Uterus (tissue), 4 donors: ENCODE measurements around the gene C15orf39. TPM values are rescaled to one million over a fixed set of nuclear protein-coding genes. Genes with fewer than 3 reads are reported as not detected.

Source experiments
- DNase-seq, 2 donors: peaks; one replicate each; pipeline ENCODE4 v3.0.0-alpha.2; 2019 to 2020
- H3K27ac ChIP-seq, 2 donors: fragments of 200-600 bp; sonication (generic); 1 replicate in 1 of 2; 2 replicates in 1 of 2; pipeline ENCODE4 v1.5.1; 2016 to 2018
- H3K27me3 ChIP-seq, 2 donors: fragments of 200-600 bp; sonication (generic); one replicate each; pipeline ENCODE4 v1.5.1; 2018 to 2019; ENCODE audit warnings: control low read depth in 1 of 2
- H3K36me3 ChIP-seq, 2 donors: fragments of 200-600 bp; sonication (generic); one replicate each; pipeline ENCODE4 v1.5.1; 2019; ENCODE audit warnings: control low read depth in 1 of 2
- H3K4me1 ChIP-seq, 2 donors: fragments of 200-600 bp; sonication (generic); one replicate each; pipeline ENCODE4 v1.5.1; 2018 to 2019; ENCODE audit warnings: control low read depth in 1 of 2
- H3K4me3 ChIP-seq, 2 donors: fragments of 200-600 bp; sonication (generic); 1 replicate in 1 of 2; 2 replicates in 1 of 2; pipeline ENCODE4 v1.5.1; 2018 to 2019; ENCODE audit warnings: mild to moderate bottlenecking in 1 of 2
- H3K9me3 ChIP-seq, 2 donors: fragments of 200-600 bp; sonication (generic); one replicate each; pipeline ENCODE4 v1.5.1; 2019; ENCODE audit warnings: control low read depth in 1 of 2
- POLR2A ChIP-seq, 2 donors: fragments of 450-650 bp; IDR thresholded peaks; one replicate each; pipeline ENCODE4 v1.6.1; 2016; ENCODE audit warnings: antibody characterized with exemption in 2 of 2, mild to moderate bottlenecking in 1 of 2, moderate library complexity in 1 of 2
- intact Hi-C: fragments of 100-400 bp; cut with DNase I; formaldehyde crosslinking; loops from one replicate; pipeline ENCODE4 v1.15.1; 2023; ENCODE audit warnings: low total_unique reads
- total RNA-seq, 4 donors: library from RNA; depleted of rRNA in 3 of 4; stranded (reverse); fragments of >200 nt in 3 of 4; gene quantifications; one replicate each; pipeline versions ENCODE4 v1.1.0 to v1.2.4, GENCODE V29; 2014 to 2023
- TF ChIP-seq, protein P1 (sequence below), 4 experiments: fragments of 200-600 bp in 2 of 4; fragments of 450-650 bp in 2 of 4; sonication (generic) in 2 of 4; IDR thresholded peaks; one replicate each; pipeline ENCODE4 v1.5.1; 2016 to 2019; ENCODE audit warnings: antibody characterized with exemption in 4 of 4, mild to moderate bottlenecking in 2 of 4, moderate library complexity in 1 of 4
- donor health status: DM: yes; HTN: yes; CAD: no.

The C15orf39 gene
- total RNA-seq, 4 donors from 2014 or later = 4.6 to 43.9 (median 14.1) TPM

DNA sequence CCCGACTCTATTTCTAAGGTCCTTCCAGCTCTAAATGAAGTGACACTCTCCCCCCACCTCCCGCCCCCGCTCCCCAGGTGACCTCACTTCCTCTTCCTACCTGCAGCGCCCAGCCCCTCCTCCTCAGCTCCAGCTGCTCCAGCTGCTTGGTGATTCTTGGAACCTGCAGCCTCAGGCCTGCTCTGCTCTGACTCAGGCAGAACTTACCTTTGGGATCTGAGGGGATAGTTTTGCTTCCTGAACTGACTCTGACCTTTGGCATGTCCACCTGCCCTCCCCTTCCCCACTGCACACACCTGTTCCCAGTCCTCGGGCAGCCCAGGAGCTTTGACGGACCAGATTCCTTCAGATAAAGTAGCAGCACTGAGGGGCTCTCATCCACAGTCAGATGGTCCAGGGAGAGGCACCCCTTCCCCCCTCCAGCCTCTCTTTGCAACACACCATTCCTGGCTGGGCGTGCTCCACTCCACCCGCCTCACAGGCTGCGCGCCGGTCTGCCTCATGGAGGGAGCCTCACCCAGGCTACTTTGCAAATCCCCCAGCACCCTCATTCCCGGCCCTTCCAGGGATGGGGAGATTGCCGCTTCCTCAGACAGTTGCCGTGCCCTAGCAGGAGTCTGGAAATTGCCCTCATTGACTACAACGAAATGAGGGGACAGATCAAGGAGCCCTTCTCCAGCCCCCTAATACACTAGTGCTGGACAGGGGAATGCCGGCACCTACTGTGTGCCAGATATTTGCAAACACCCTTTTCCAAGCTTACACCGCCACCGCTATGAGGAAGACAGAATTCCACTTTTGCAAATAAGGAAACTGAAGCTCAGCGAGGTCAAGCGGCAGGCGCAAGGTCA lies 692 bp upstream of the C15orf39 start:
- Histone ChIP-seq H3K4me3 (peak overlapping the region; percentile 63 to 79), H3K9me3 (no peaks in the 10 kb centered on the region), H3K27me3 (no peaks in the 10 kb centered on the region), H3K36me3 (no peaks in the 10 kb centered on the region), H3K4me1 (peaks cover 9 to 12% of the 10 kb centered on the region in 2 donors), H3K27ac (peak overlapping the region; percentile 86 to 93)
- intact Hi-C loops = loop anchor here (10.0 kb wide), 1 partner anchor 426 kb away; no protein-coding TSS in a partner anchor
- no peak for TF ChIP-seq POLR2A (IDR thresholded peaks at IDR 0.05)
- TF ChIP-seq, protein P1, sequence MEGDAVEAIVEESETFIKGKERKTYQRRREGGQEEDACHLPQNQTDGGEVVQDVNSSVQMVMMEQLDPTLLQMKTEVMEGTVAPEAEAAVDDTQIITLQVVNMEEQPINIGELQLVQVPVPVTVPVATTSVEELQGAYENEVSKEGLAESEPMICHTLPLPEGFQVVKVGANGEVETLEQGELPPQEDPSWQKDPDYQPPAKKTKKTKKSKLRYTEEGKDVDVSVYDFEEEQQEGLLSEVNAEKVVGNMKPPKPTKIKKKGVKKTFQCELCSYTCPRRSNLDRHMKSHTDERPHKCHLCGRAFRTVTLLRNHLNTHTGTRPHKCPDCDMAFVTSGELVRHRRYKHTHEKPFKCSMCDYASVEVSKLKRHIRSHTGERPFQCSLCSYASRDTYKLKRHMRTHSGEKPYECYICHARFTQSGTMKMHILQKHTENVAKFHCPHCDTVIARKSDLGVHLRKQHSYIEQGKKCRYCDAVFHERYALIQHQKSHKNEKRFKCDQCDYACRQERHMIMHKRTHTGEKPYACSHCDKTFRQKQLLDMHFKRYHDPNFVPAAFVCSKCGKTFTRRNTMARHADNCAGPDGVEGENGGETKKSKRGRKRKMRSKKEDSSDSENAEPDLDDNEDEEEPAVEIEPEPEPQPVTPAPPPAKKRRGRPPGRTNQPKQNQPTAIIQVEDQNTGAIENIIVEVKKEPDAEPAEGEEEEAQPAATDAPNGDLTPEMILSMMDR (IDR thresholded peaks at IDR 0.05) = no peak
- DNase-seq = peak; percentile 34 to 40

DNA sequence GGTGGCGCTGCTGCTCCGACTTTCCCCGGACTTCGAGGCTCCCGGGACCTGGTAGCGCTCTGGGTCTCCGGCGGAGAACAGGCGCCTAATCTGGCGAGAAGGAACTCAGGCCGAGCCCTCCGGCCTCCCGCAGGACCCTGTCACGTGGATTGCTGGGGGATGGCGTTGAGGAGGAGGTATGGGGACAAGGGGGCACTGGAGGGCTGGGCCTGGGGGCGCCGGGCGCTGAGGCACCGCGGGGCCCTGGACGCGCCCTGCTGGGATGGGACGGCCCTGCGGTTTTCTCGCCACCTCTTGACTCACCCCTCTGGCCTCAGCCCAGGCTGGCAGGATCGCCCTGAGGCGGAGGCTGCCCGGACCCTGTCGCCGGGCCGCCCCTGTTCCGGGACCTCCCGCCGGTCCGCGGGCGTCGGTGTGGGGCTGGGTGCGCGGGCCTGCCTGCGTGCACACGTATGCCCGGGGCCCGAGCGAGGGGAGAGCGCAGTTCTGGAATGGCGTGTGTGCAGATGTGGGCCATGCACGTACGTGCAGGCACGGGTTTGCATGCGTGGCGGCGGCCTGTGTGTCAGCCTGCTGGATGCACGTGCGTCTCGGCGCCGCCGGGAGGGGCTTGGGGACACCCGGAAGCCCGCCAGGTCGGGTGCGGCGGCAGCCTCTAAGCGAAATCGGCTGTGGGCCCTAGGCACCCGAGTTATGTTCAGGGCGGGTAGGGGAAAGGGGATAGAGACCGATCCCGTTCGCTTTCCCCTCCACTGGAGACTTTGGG lies 752 bp downstream of the C15orf39 start:
- Histone ChIP-seq H3K36me3 (no peaks in the 10 kb centered on the region), H3K4me1 (peaks cover 9 to 12% of the 10 kb centered on the region in 2 donors), H3K27me3 (no peaks in the 10 kb centered on the region), H3K27ac (peak overlapping the region; percentile 86 to 93), H3K9me3 (no peaks in the 10 kb centered on the region), H3K4me3 (peak overlapping the region; percentile 63 to 79)
- TF ChIP-seq, protein P1 (IDR thresholded peaks at IDR 0.05) = no peak
- TF ChIP-seq POLR2A (IDR thresholded peaks at IDR 0.05) = peak in 1 of 2 donors; percentile 6
- peak; percentile 68 to 70 for DNase-seq
- intact Hi-C loops = loop anchor here (10.0 kb wide), 1 partner anchor 428 kb away; no protein-coding TSS in a partner anchor

DNA sequence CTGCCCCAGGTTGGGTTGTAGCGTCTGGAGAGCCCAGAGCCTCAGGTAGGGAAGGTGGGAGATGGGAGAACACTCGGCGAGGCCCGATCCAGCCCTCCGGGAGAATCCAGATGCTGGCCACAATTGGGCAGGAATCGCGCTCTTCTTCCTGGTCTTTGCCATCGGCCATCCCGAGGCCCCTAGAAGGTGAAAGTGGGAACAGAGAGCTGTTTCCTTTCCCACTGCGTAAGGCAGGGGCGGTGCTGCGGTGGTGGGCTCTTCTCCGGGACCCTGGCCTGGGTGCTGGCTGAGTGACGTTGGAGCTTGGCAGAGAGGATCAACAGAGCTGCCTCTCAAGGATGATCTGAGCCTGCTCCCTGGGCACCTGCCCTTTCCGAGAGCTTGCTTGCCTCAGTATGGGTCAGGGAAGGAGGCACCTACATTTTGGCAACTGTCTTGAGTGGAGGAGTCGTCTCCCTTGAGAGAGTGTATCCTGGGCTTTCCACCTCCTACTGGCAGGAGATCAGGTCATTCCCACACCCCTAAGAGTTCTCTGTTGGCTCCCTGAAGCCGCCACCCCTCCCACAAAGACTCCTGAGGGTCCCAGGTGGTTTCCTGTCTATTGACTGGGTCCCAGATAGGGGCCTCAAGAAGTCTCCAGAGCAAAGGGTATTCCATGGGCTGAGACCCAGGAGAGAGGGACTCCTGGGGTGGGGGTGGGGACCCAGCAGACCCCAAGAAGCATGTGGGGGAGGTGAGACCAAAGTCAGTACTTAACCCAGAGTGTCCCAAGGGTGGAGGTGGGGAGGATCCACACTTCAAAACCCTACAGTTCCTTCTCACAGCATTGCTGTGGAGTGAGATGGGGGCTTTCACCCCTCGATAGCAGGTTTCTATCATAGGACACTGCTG lies 1.6 kb downstream of the C15orf39 start:
- Histone ChIP-seq H3K36me3 (no peaks in the 10 kb centered on the region), H3K27ac (peak overlapping the region; percentile 86 to 93), H3K4me3 (peak overlapping the region; percentile 63 to 79), H3K4me1 (peaks cover 9 to 12% of the 10 kb centered on the region in 2 donors), H3K9me3 (no peaks in the 10 kb centered on the region), H3K27me3 (no peaks in the 10 kb centered on the region)
- peak in 1 of 2 donors; percentile 31 for DNase-seq
- intact Hi-C loops = loop anchor here (10.0 kb wide), 1 partner anchor 428 kb away; no protein-coding TSS in a partner anchor
- no peak for TF ChIP-seq POLR2A (IDR thresholded peaks at IDR 0.05)
- TF ChIP-seq, protein P1 (IDR thresholded peaks at IDR 0.05) = no peak

DNA sequence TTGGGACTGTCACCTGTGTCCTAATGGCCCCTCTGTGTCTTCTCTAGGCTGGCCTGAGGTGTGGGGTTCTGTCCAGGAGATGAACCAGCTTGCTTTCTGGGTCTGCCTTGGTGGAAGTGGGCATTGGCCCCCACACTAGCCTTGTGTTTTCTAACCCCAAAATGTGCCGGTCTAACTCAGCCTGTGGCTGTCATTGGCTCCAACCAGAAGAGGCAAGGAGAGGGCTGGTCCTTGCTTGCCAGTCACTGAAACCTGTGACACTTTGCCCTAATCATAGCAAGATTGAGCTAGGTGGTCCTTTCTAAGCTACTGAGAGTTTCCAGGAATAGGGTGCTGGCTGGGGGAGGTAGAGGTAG lies 2.2 kb downstream of the C15orf39 start:
- H3K27ac ChIP-seq = peak overlapping the region; percentile 86 to 93
- TF ChIP-seq POLR2A (IDR thresholded peaks at IDR 0.05) = no peak
- TF ChIP-seq, protein P1 (IDR thresholded peaks at IDR 0.05) = no peak
- intact Hi-C loops = loop anchor here (2.0 to 10.0 kb wide), 2 partner anchors 175 to 429 kb away; no protein-coding TSS in a partner anchor
- no peaks in the 10 kb centered on the region for H3K36me3 ChIP-seq
- H3K9me3 ChIP-seq = no peaks in the 10 kb centered on the region
- no peaks in the 10 kb centered on the region for H3K27me3 ChIP-seq
- DNase-seq = no peak
- peak overlapping the region; percentile 63 to 79 for H3K4me3 ChIP-seq
- H3K4me1 ChIP-seq = peaks cover 9 to 12% of the 10 kb centered on the region in 2 donors
